Measurements from ENCODE around the gene ATP23.

Gene ATP23

DNA sequence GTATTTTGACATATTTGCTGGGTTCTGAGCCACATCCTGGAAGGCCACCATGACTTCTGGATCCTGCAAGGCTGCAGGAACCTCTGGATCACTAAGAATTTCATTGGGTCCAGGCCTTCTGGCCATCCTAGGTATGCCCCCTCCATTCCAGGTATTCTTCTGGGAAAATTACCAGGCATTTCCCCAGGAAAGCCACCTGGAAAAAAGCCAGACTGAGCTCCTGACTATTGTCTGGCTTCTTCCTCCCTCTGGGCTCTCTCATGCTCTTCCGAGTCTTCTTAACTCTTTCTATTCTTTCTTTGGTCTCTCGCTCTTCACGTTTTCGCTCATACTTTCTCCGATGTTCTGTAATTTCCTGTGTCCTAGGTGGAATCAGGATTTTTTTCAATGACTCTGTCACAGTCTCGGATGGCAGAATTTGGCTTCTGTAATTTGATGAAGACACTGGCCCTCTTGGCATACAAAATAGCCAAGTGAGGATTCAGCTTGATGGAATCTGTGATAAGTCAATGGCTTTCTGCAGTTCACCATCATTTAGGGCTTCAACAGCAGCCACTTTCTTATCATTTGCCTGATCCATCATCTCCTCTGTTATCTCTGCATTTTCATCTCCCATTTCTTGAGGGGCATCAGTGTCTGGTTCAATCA, 42.6 kb downstream of the ATP23 start:
- no peak for DNase-seq (ENCODE audit: low spot score)

DNA sequence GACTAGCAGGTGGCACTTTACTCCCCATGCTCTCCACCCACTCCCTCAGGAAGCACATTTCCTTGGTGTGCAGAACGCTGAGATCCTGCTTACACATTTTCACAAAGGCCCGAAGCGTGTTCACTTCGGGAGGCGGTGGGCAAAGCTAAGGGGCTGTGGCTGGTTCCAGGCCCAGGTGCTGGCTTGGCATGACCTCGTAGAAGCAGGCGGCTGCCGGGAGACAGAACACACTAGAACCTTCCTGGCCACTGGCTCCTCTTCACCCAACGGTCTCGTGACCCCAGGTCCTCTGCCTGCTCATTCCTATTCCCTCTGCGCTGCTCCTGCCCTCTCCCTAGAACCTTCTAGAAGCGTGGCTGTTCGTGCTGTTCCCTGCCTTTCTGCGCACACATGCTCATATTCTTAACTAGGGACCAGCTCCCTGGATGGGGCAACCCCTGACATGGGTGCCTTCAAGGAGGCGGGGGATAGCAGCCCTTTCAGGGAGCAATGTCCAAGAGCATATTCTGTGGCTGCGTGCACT, 43.3 kb downstream of the ATP23 start:
- DNase-seq (ENCODE audit: low spot score) = no peak

DNA sequence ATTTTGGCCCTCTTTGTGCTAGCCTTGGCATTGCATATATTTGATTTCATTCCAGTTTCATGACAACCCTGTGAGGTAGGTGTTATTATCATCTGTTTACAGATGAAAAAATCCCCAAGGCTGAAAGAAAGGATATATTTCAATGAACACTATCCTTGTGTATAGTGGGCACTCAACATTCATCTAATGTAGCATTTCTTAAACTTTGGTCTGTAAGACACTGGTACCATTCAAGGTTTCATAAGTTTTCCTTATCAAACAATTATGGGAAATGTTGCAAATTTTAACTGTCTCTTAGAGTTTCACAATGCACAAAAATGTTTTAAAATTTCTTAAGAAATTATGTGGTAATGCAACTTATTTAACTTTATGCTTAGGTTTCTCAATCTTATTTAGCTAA, 44.3 kb downstream of the ATP23 start:
- no peak for DNase-seq (ENCODE audit: low spot score)

- no peak for DNase-seq (ENCODE audit: low spot score)
Measured at GRCh38 chr12:57989838-57990237, 48.5 kb downstream of the ATP23 start.

GRCh38 chr12:57990241-57990883, 49.0 kb downstream of the ATP23 start:
- DNase-seq (ENCODE audit: low spot score) = no peak

- DNase-seq (ENCODE audit: low spot score) = no peak
Measured at GRCh38 chr12:57992001-57992400, 50.6 kb downstream of the ATP23 start.

DNA sequence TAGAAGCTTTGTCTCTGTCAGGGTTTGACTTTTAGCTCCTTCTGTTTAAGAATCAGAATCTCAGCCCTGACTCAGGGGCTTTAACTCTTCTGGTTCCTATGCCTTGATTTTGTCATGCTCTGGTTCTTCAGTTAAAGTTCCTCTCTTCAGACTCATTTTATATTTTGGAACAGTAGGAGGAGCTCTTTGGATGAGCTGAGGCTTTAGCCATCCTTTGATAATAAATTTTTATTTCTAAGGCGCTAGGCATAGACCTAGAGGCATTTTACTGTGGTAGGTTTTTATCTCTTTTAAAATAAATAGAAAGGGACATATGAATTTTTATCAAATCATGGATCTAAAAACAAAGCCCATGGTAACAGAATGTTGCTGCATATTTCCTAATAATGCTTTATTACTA, 51.7 kb downstream of the ATP23 start:
- no peak for DNase-seq (ENCODE audit: low spot score)

GRCh38 chr12:57993834-57994233, 52.5 kb downstream of the ATP23 start:
- no peak for DNase-seq (ENCODE audit: low spot score)

- no peak for DNase-seq (ENCODE audit: low spot score)
Measured at GRCh38 chr12:57996520-57996919, 55.2 kb downstream of the ATP23 start.

- no peak for DNase-seq (ENCODE audit: low spot score)
Measured at GRCh38 chr12:57998251-57998650, 56.9 kb downstream of the ATP23 start.

DNA sequence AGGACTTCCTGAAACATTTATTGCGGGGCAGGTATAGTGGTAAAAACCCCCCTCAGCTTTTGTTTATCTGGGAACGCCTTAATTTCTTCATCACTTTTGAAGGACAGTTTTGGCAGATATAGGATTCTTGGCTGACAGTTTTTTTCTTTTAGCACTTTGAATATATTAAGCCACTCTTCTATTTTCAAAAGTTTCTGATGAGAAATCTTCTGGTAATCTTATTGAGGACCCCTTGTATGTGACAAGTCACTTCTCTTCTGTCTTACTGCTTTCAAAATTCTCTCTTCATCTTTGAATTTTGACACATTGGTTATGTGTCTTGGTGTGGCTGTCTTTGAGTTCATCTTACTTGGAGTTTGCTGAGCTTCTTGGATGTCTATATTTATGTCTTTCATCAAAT, 59.1 kb downstream of the ATP23 start:
- DNase-seq (ENCODE audit: low spot score) = no peak

DNA sequence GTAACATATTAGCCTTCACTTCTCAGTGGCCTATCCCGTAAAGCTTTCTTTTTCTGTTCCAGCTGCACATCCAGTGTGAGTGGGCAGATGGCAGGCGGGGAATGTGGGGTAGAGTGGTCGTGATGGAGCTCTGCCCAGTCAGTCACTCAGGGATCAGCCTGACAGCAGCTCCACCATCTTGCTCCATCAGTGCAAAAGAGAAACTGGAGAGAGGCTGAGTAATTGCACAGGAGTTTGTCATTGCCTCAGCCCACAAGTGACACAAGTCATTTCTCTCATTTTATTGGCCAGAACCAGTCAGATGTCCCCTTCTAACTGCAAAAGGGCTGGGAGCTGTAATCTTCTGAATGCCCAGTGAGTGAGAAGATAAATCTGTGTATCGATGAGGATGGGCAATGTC, 66.5 kb downstream of the ATP23 start:
- DNase-seq (ENCODE audit: low spot score) = no peak

DNA sequence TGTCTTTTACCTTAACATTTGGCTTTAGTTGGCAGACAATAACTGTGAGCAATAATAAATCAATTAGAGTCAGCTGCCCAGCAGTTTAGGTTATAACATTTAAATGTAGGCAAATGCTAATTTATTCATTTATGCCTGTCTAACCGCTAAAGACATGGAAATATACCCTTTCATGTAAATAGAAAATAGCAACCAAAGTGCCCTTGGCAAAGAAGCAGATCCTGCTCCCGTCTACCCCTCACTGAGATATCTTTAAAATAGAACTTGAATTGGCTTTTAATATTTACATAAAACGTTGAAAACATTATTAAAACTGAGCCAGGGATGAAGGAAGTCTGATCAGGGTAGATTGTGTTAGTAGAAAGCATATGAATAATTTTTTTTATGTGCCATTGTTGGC, 67.3 kb downstream of the ATP23 start:
- DNase-seq (ENCODE audit: low spot score) = no peak

All from kidney capillary endothelial cell (primary cell).